HepG2 (cell line): ENCODE measurements around the gene AMZ2. TPM values are rescaled to one million over a fixed set of nuclear protein-coding genes. Genes with fewer than 3 reads are reported as not detected.

Source experiments
- DNMT1 ChIP-seq: sonication (generic); formaldehyde crosslinking; IDR thresholded peaks from 2 replicates; pipeline ENCODE4 v1.5.1; 2020; ENCODE audit warnings: mild to moderate bottlenecking, missing genetic modification reagents
- FLYWCH1 ChIP-seq: sonication (generic); formaldehyde crosslinking; IDR thresholded peaks from 2 replicates; pipeline ENCODE4 v1.8.1; 2023; ENCODE audit warnings: mild to moderate bottlenecking, missing genetic modification reagents
- FUBP1 ChIP-seq: sonication (generic); formaldehyde crosslinking; IDR thresholded peaks from 2 replicates; pipeline ENCODE4 v1.5.1; 2020; ENCODE audit warnings: missing genetic modification reagents, mild to moderate bottlenecking, borderline replicate concordance
- GABPA ChIP-seq, 2 experiments: IDR thresholded peaks; 2 replicates each; pipeline ENCODE4 v1.6.1; 2011 to 2016; ENCODE audit warnings: low read depth in 2 of 2, low read length in 1 of 2, missing biosample characterization in 1 of 2, missing genetic modification characterization in 1 of 2
- IRF1 ChIP-seq: sonication (generic); formaldehyde crosslinking; IDR thresholded peaks from 2 replicates; pipeline ENCODE4 v1.4.0; 2020; ENCODE audit warnings: low read depth, mild to moderate bottlenecking, missing genetic modification reagents
- KLF16 ChIP-seq, 2 experiments: sonication (generic) in 1 of 2; formaldehyde crosslinking in 1 of 2; IDR thresholded peaks; 2 replicates each; pipeline versions ENCODE4 v1.6.1 to v1.8.0; 2016 to 2023; ENCODE audit warnings: missing genetic modification reagents in 2 of 2, missing compliant biosample characterization in 1 of 2
- MTF2 ChIP-seq: sonication (generic); formaldehyde crosslinking; IDR thresholded peaks from 2 replicates; pipeline ENCODE4 v1.5.0; 2020; ENCODE audit warnings: missing genetic modification reagents, borderline replicate concordance
- NFKBIZ ChIP-seq: IDR thresholded peaks from 2 replicates; pipeline ENCODE4 v1.6.1; 2018; ENCODE audit warnings: missing genetic modification reagents, missing compliant biosample characterization
- PLRG1 ChIP-seq: fragments of 450-650 bp; conservative IDR thresholded peaks from 2 replicates; pipeline ENCODE4 v1.6.1; 2016
- SUZ12 ChIP-seq: fragments of 150-350 bp; IDR thresholded peaks from 2 replicates; pipeline ENCODE4 v1.6.1; 2014; ENCODE audit warnings: low read depth, low read length
- YEATS2 ChIP-seq: sonication (generic); formaldehyde crosslinking; IDR thresholded peaks from 2 replicates; pipeline ENCODE4 v1.4.0; 2020; ENCODE audit warnings: missing genetic modification reagents, borderline replicate concordance
- ZBTB8A ChIP-seq: sonication (generic); formaldehyde crosslinking; IDR thresholded peaks from 2 replicates; pipeline ENCODE4 v1.4.0; 2020; ENCODE audit warnings: mild to moderate bottlenecking, low read depth, missing genetic modification reagents, borderline replicate concordance
- ZNF124 ChIP-seq: sonication (generic); formaldehyde crosslinking; IDR thresholded peaks from 2 replicates; pipeline ENCODE4 v1.4.0; 2020; ENCODE audit warnings: missing genetic modification reagents
- ZNF142 ChIP-seq: sonication (generic); formaldehyde crosslinking; IDR thresholded peaks from 2 replicates; pipeline ENCODE4 v1.4.0; 2020; ENCODE audit warnings: missing genetic modification reagents
- ZNF367 ChIP-seq: sonication (generic); formaldehyde crosslinking; IDR thresholded peaks from 2 replicates; pipeline ENCODE4 v1.4.0; 2020; ENCODE audit warnings: missing genetic modification reagents, borderline replicate concordance
- polyA plus RNA-seq, 8 experiments: library from polyadenylated mRNA; depleted of rRNA in 3 of 8; stranded (reverse) in 7 of 8; unstranded in 1 of 8; fragments of >200 nt; fragmentation: Illumina TruSeq in 4 of 8; extraction: Trizol in 4 of 8; gene quantifications; 2 replicates each; pipeline versions ENCODE4 v1.2.1 to v1.2.3, GENCODE V29; 2011 to 2016; ENCODE audit warnings: low read depth in 4 of 8, missing spikeins in 1 of 8, mixed read lengths in 1 of 8; ENCODE audit not compliant: insufficient read depth in 1 of 8
- total RNA-seq, 5 experiments: library from RNA; depleted of rRNA; stranded (reverse); fragments of >200 nt; fragmentation: Illumina TruSeq; extraction: Trizol; gene quantifications; 2 replicates each; pipeline ENCODE4 v1.2.3, GENCODE V29; 2016; ENCODE audit warnings: low read depth in 1 of 5
- TF ChIP-seq, protein P1 (sequence below): IDR thresholded peaks from 2 replicates; pipeline ENCODE4 v1.6.1; 2012; ENCODE audit warnings: low read length, improper control_type of control experiment

AMZ2 gene
- total and polyA plus RNA-seq, 2 of the 13 experiments (the other 11 are each of a cell fraction or from before 2014, with no cell fraction given), result 86.9 to 90.2 TPM

- peak; percentile 57; the same call in 1 of the 2 replicates for TF ChIP-seq ZNF142
- no peak for TF ChIP-seq GABPA (IDR thresholded peaks at IDR 0.05; ENCODE audit: low read depth, low read length)
- no peak for TF ChIP-seq GABPA (CRISPR knock-in tag; IDR thresholded peaks at IDR 0.05; ENCODE audit: low read depth)
- TF ChIP-seq MTF2 (CRISPR knock-in tag), result no peak
- TF ChIP-seq ZNF367 (CRISPR knock-in tag), result peak; percentile 88; the same call in 1 of the 2 replicates
- no peak for TF ChIP-seq NFKBIZ (CRISPR knock-in tag)
- TF ChIP-seq DNMT1 (CRISPR knock-in tag), result no peak; the same call in 1 of the 2 replicates
- no peak for TF ChIP-seq FLYWCH1 (CRISPR knock-in tag)
- TF ChIP-seq IRF1 (CRISPR knock-in tag), result no peak
- no peak for TF ChIP-seq ZNF124
- peak; percentile 81; the same call in 1 of the 2 replicates for TF ChIP-seq FUBP1 (CRISPR knock-in tag)
- TF ChIP-seq ZBTB8A (CRISPR knock-in tag), result no peak
- TF ChIP-seq, protein P1, sequence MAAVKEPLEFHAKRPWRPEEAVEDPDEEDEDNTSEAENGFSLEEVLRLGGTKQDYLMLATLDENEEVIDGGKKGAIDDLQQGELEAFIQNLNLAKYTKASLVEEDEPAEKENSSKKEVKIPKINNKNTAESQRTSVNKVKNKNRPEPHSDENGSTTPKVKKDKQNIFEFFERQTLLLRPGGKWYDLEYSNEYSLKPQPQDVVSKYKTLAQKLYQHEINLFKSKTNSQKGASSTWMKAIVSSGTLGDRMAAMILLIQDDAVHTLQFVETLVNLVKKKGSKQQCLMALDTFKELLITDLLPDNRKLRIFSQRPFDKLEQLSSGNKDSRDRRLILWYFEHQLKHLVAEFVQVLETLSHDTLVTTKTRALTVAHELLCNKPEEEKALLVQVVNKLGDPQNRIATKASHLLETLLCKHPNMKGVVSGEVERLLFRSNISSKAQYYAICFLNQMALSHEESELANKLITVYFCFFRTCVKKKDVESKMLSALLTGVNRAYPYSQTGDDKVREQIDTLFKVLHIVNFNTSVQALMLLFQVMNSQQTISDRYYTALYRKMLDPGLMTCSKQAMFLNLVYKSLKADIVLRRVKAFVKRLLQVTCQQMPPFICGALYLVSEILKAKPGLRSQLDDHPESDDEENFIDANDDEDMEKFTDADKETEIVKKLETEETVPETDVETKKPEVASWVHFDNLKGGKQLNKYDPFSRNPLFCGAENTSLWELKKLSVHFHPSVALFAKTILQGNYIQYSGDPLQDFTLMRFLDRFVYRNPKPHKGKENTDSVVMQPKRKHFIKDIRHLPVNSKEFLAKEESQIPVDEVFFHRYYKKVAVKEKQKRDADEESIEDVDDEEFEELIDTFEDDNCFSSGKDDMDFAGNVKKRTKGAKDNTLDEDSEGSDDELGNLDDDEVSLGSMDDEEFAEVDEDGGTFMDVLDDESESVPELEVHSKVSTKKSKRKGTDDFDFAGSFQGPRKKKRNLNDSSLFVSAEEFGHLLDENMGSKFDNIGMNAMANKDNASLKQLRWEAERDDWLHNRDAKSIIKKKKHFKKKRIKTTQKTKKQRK, result no peak
- TF ChIP-seq YEATS2 (CRISPR knock-in tag), result no peak
- TF ChIP-seq KLF16 (CRISPR knock-in tag; IDR thresholded peaks at IDR 0.05), result no peak
- no peak for TF ChIP-seq PLRG1
- TF ChIP-seq SUZ12, result no peak
These were observed 43.4 kb downstream of the AMZ2 start, which contains the start of the genes ARSG and SLC16A6 (continued) for GRCh38 chr17:68290955-68291835.
